ENCODE measurements around the gene LUZP4.

Gene LUZP4

GRCh38 chrX:115332832-115333231 is 43.3 kb downstream of the LUZP4 start:
- H4K12ac ChIP-seq (ENCODE audit: low read depth, low read length): no peak overlapping the region
- no peak overlapping the region for H3K4me3 ChIP-seq (ENCODE audit: low read depth, low read length)
- H3K27ac ChIP-seq (ENCODE audit: low read depth, low read length): no peak overlapping the region
- no peaks in the 10 kb centered on the region for H3K36me3 ChIP-seq (ENCODE audit: control insufficient read depth in 1 of 2, insufficient read depth in 2 of 2, low read length in 2 of 2)
- no peaks in the 10 kb centered on the region for H3K79me1 ChIP-seq (ENCODE audit: low read length)
- no peak overlapping the region for H4K91ac ChIP-seq (ENCODE audit: low read depth, low read length)
- H4K8ac ChIP-seq (ENCODE audit: low read depth, low read length): no peak overlapping the region
- no peak overlapping the region for H2BK12ac ChIP-seq (ENCODE audit: low read length)
- DNase-seq: no peak
- no peaks in the 10 kb centered on the region for H3K79me2 ChIP-seq (ENCODE audit: control insufficient read depth, insufficient read depth, low read length, poor library complexity)
- no peak overlapping the region for H3K14ac ChIP-seq (ENCODE audit: low read length)
- no peak overlapping the region for H3K4me2 ChIP-seq (ENCODE audit: low read length)
- H2AK5ac ChIP-seq (ENCODE audit: low read length): no peak overlapping the region
- no peaks in the 10 kb centered on the region for H3K9me3 ChIP-seq (ENCODE audit: insufficient read depth, low read depth, low read length)
- no peak overlapping the region for H2AFZ ChIP-seq (ENCODE audit: insufficient read depth, low read length, poor library complexity)
- no peak overlapping the region for H3K9ac ChIP-seq (ENCODE audit: low read length)
- no peak overlapping the region for H2BK5ac ChIP-seq (ENCODE audit: low read depth, low read length, poor library complexity)
- no peak overlapping the region for H2BK120ac ChIP-seq (ENCODE audit: insufficient read depth, low read length, poor library complexity)
- H3K4me1 ChIP-seq (ENCODE audit: control insufficient read depth in 1 of 2, insufficient read depth in 2 of 2, low read length in 2 of 2): no peaks in the 10 kb centered on the region
- no peak overlapping the region for H3K4ac ChIP-seq (ENCODE audit: low read depth, low read length)
- no peaks in the 10 kb centered on the region for H3K27me3 ChIP-seq (ENCODE audit: insufficient read depth, low read length)
- no peak overlapping the region for H3K18ac ChIP-seq (ENCODE audit: low read length)
- WGBS (ENCODE audit: extremely low coverage, insufficient coverage, insufficient read length): no CpG with 5 or more reads among the region's 4 CpGs
- H3K23ac ChIP-seq (ENCODE audit: low read length): no peak overlapping the region

GRCh38 chrX:115333446-115333845 is 43.9 kb downstream of the LUZP4 start:
- DNase-seq: no peak
- H3K27me3 ChIP-seq (ENCODE audit: insufficient read depth, low read length): no peaks in the 10 kb centered on the region
- no peak overlapping the region for H2AK5ac ChIP-seq (ENCODE audit: low read length)
- no peak overlapping the region for H3K9ac ChIP-seq (ENCODE audit: low read length)
- no peak overlapping the region for H3K18ac ChIP-seq (ENCODE audit: low read length)
- H3K79me2 ChIP-seq (ENCODE audit: control insufficient read depth, insufficient read depth, low read length, poor library complexity): no peaks in the 10 kb centered on the region
- no peak overlapping the region for H2BK120ac ChIP-seq (ENCODE audit: insufficient read depth, low read length, poor library complexity)
- H4K8ac ChIP-seq (ENCODE audit: low read depth, low read length): no peak overlapping the region
- H3K27ac ChIP-seq (ENCODE audit: low read depth, low read length): no peak overlapping the region
- no peak overlapping the region for H3K23ac ChIP-seq (ENCODE audit: low read length)
- no peaks in the 10 kb centered on the region for H3K9me3 ChIP-seq (ENCODE audit: insufficient read depth, low read depth, low read length)
- H4K12ac ChIP-seq (ENCODE audit: low read depth, low read length): no peak overlapping the region
- no peak overlapping the region for H2AFZ ChIP-seq (ENCODE audit: insufficient read depth, low read length, poor library complexity)
- H2BK5ac ChIP-seq (ENCODE audit: low read depth, low read length, poor library complexity): no peak overlapping the region
- no peaks in the 10 kb centered on the region for H3K4me1 ChIP-seq (ENCODE audit: control insufficient read depth in 1 of 2, insufficient read depth in 2 of 2, low read length in 2 of 2)
- no peaks in the 10 kb centered on the region for H3K79me1 ChIP-seq (ENCODE audit: low read length)
- no peak overlapping the region for H3K4me2 ChIP-seq (ENCODE audit: low read length)
- H2BK12ac ChIP-seq (ENCODE audit: low read length): no peak overlapping the region
- no CpG with 5 or more reads among the region's 6 CpGs for WGBS (ENCODE audit: extremely low coverage, insufficient coverage, insufficient read length)
- no peak overlapping the region for H3K4me3 ChIP-seq (ENCODE audit: low read depth, low read length)
- no peak overlapping the region for H3K14ac ChIP-seq (ENCODE audit: low read length)
- H3K36me3 ChIP-seq (ENCODE audit: control insufficient read depth in 1 of 2, insufficient read depth in 2 of 2, low read length in 2 of 2): no peaks in the 10 kb centered on the region
- no peak overlapping the region for H4K91ac ChIP-seq (ENCODE audit: low read depth, low read length)
- no peak overlapping the region for H3K4ac ChIP-seq (ENCODE audit: low read depth, low read length)

- H4K8ac ChIP-seq (ENCODE audit: low read depth, low read length): no peak overlapping the region
- no peak overlapping the region for H2BK120ac ChIP-seq (ENCODE audit: insufficient read depth, low read length, poor library complexity)
- no peak overlapping the region for H2BK5ac ChIP-seq (ENCODE audit: low read depth, low read length, poor library complexity)
- no peak overlapping the region for H3K23ac ChIP-seq (ENCODE audit: low read length)
- no peak overlapping the region for H3K27ac ChIP-seq (ENCODE audit: low read depth, low read length)
- H2BK12ac ChIP-seq (ENCODE audit: low read length): no peak overlapping the region
- H3K4me3 ChIP-seq (ENCODE audit: low read depth, low read length): no peak overlapping the region
- no peak overlapping the region for H3K4ac ChIP-seq (ENCODE audit: low read depth, low read length)
- no peaks in the 10 kb centered on the region for H3K27me3 ChIP-seq (ENCODE audit: insufficient read depth, low read length)
- H3K4me1 ChIP-seq (ENCODE audit: control insufficient read depth in 1 of 2, insufficient read depth in 2 of 2, low read length in 2 of 2): no peaks in the 10 kb centered on the region
- H4K12ac ChIP-seq (ENCODE audit: low read depth, low read length): no peak overlapping the region
- H3K79me2 ChIP-seq (ENCODE audit: control insufficient read depth, insufficient read depth, low read length, poor library complexity): no peaks in the 10 kb centered on the region
- WGBS (ENCODE audit: extremely low coverage, insufficient coverage, insufficient read length): no CpG with 5 or more reads among the region's 5 CpGs
- H3K36me3 ChIP-seq (ENCODE audit: control insufficient read depth in 1 of 2, insufficient read depth in 2 of 2, low read length in 2 of 2): no peaks in the 10 kb centered on the region
- no peak for DNase-seq
- H2AK5ac ChIP-seq (ENCODE audit: low read length): no peak overlapping the region
- no peak overlapping the region for H3K9ac ChIP-seq (ENCODE audit: low read length)
- H4K91ac ChIP-seq (ENCODE audit: low read depth, low read length): no peak overlapping the region
- no peak overlapping the region for H3K14ac ChIP-seq (ENCODE audit: low read length)
- H3K4me2 ChIP-seq (ENCODE audit: low read length): no peak overlapping the region
- H3K9me3 ChIP-seq (ENCODE audit: insufficient read depth, low read depth, low read length): no peaks in the 10 kb centered on the region
- H3K18ac ChIP-seq (ENCODE audit: low read length): no peak overlapping the region
- H2AFZ ChIP-seq (ENCODE audit: insufficient read depth, low read length, poor library complexity): no peak overlapping the region
- H3K79me1 ChIP-seq (ENCODE audit: low read length): no peaks in the 10 kb centered on the region
Measured at GRCh38 chrX:115337491-115338144, 48.1 kb downstream of the LUZP4 start.

- Histone ChIP-seq H2BK5ac (ENCODE audit: low read depth, low read length, poor library complexity) (no peak overlapping the region), H3K18ac (ENCODE audit: low read length) (no peak overlapping the region), H3K23ac (ENCODE audit: low read length) (no peak overlapping the region), H3K9ac (ENCODE audit: low read length) (no peak overlapping the region), H4K91ac (ENCODE audit: low read depth, low read length) (no peak overlapping the region), H4K8ac (ENCODE audit: low read depth, low read length) (no peak overlapping the region), H3K36me3 (ENCODE audit: control insufficient read depth in 1 of 2, insufficient read depth in 2 of 2, low read length in 2 of 2) (no peaks in the 10 kb centered on the region), H2BK12ac (ENCODE audit: low read length) (no peak overlapping the region), H3K4me3 (ENCODE audit: low read depth, low read length) (no peak overlapping the region), H3K27me3 (ENCODE audit: insufficient read depth, low read length) (no peaks in the 10 kb centered on the region), H3K4me1 (ENCODE audit: control insufficient read depth in 1 of 2, insufficient read depth in 2 of 2, low read length in 2 of 2) (no peaks in the 10 kb centered on the region), H2AFZ (ENCODE audit: insufficient read depth, low read length, poor library complexity) (no peak overlapping the region), H2AK5ac (ENCODE audit: low read length) (no peak overlapping the region), H3K79me1 (ENCODE audit: low read length) (no peaks in the 10 kb centered on the region), H4K12ac (ENCODE audit: low read depth, low read length) (no peak overlapping the region), H3K79me2 (ENCODE audit: control insufficient read depth, insufficient read depth, low read length, poor library complexity) (no peaks in the 10 kb centered on the region), H3K4ac (ENCODE audit: low read depth, low read length) (no peak overlapping the region), H3K27ac (ENCODE audit: low read depth, low read length) (no peak overlapping the region), H3K4me2 (ENCODE audit: low read length) (no peak overlapping the region), H3K9me3 (ENCODE audit: insufficient read depth, low read depth, low read length) (no peaks in the 10 kb centered on the region), H3K14ac (ENCODE audit: low read length) (no peak overlapping the region), H2BK120ac (ENCODE audit: insufficient read depth, low read length, poor library complexity) (no peak overlapping the region)
- no CpG with 5 or more reads among the region's 3 CpGs for WGBS (ENCODE audit: extremely low coverage, insufficient coverage, insufficient read length)
- peak; percentile 38 to 71 for DNase-seq
Measured at GRCh38 chrX:115339441-115340025, 50.0 kb downstream of the LUZP4 start.
